ENCODE results near the gene TACR2.

Gene TACR2

GRCh38 chr10:69408318-69409175 lies 8.2 kb downstream of the TACR2 start:
- Histone ChIP-seq H3K9me3 (ENCODE audit: insufficient read depth, low read length) (no peaks in the 10 kb centered on the region), H3K9ac (ENCODE audit: low read length) (peak overlapping the region; percentile 56), H3K4me3 (ENCODE audit: low read length) (peak overlapping the region; percentile 69), H3K27ac (ENCODE audit: low read length) (peak overlapping the region; percentile 37), H4K20me1 (ENCODE audit: insufficient read depth, low read length) (no peaks in the 10 kb centered on the region), H2AFZ (ENCODE audit: low read depth, low read length) (peak overlapping the region; percentile 87), H3K4me1 (ENCODE audit: low read length) (peaks cover 18% of the 10 kb centered on the region), H3K36me3 (replicated peaks; ENCODE audit: low read depth, low read length) (no peaks in the 10 kb centered on the region), H3K79me2 (ENCODE audit: low read length) (no peaks in the 10 kb centered on the region), H3K27me3 (ENCODE audit: low read depth, low read length) (no peaks in the 10 kb centered on the region), H3K4me2 (ENCODE audit: low read length) (peak overlapping the region; percentile 84)
- TF ChIP-seq CTCF (IDR thresholded peaks at IDR 0.05; ENCODE audit: low read depth, low read length) (peak; percentile 31), EZH2phosphoT487 (IDR thresholded peaks at IDR 0.05; ENCODE audit: low read depth) (no peak)

GRCh38 chr10:69407621-69408301 lies 9.0 kb downstream of the TACR2 start:
- Histone ChIP-seq H4K20me1 (ENCODE audit: insufficient read depth, low read length) (no peaks in the 10 kb centered on the region), H2AFZ (ENCODE audit: low read depth, low read length) (peak overlapping the region; percentile 31; the same call in 1 of the 2 replicates), H3K27ac (ENCODE audit: low read length) (no peak overlapping the region), H3K9me3 (ENCODE audit: insufficient read depth, low read length) (no peaks in the 10 kb centered on the region), H3K36me3 (replicated peaks; ENCODE audit: low read depth, low read length) (no peaks in the 10 kb centered on the region), H3K4me3 (ENCODE audit: low read length) (peak overlapping the region; percentile 69), H3K4me2 (ENCODE audit: low read length) (peak overlapping the region; percentile 76), H3K9ac (ENCODE audit: low read length) (peak overlapping the region; percentile 49), H3K79me2 (ENCODE audit: low read length) (no peaks in the 10 kb centered on the region), H3K27me3 (ENCODE audit: low read depth, low read length) (no peaks in the 10 kb centered on the region), H3K4me1 (ENCODE audit: low read length) (peaks cover 18% of the 10 kb centered on the region)
- TF ChIP-seq CTCF (IDR thresholded peaks at IDR 0.05; ENCODE audit: low read depth, low read length), result peak; percentile 43
- no peak for TF ChIP-seq EZH2phosphoT487 (IDR thresholded peaks at IDR 0.05; ENCODE audit: low read depth)

- Histone ChIP-seq H3K27ac (ENCODE audit: low read length) (no peak overlapping the region), H3K36me3 (replicated peaks; ENCODE audit: low read depth, low read length) (no peaks in the 10 kb centered on the region), H3K9ac (ENCODE audit: low read length) (no peak overlapping the region), H3K9me3 (ENCODE audit: insufficient read depth, low read length) (no peaks in the 10 kb centered on the region), H3K27me3 (ENCODE audit: low read depth, low read length) (no peaks in the 10 kb centered on the region), H3K4me2 (ENCODE audit: low read length) (no peak overlapping the region), H3K4me3 (ENCODE audit: low read length) (no peak overlapping the region), H3K79me2 (ENCODE audit: low read length) (no peaks in the 10 kb centered on the region), H3K4me1 (ENCODE audit: low read length) (peaks cover 18% of the 10 kb centered on the region), H2AFZ (ENCODE audit: low read depth, low read length) (no peak overlapping the region), H4K20me1 (ENCODE audit: insufficient read depth, low read length) (no peaks in the 10 kb centered on the region)
- no peak for TF ChIP-seq CTCF (IDR thresholded peaks at IDR 0.05; ENCODE audit: low read depth, low read length)
- TF ChIP-seq EZH2phosphoT487 (IDR thresholded peaks at IDR 0.05; ENCODE audit: low read depth), result no peak
These were observed 9.7 kb downstream of the TACR2 start for GRCh38 chr10:69406816-69407580.
